NCI-H510A (cell line): ENCODE results near the gene TIMM9.
"Not testable (repeated sequence)": the region's sequence is repeated elsewhere in the genome, so short reads cannot be mapped to it uniquely, and the experiment has no call there.

Experiments
- DNase-seq: peaks from one replicate; lab custom pipeline; 2025; lab: John Stamatoyannopoulos, UW

Gene TIMM9

GRCh38 chr14:58398495-58398894 is 28.8 kb downstream of the TIMM9 start:
- DNase-seq: no peak

- DNase-seq: no peak
These were observed 30.2 kb downstream of the TIMM9 start for GRCh38 chr14:58397156-58397555.

DNA sequence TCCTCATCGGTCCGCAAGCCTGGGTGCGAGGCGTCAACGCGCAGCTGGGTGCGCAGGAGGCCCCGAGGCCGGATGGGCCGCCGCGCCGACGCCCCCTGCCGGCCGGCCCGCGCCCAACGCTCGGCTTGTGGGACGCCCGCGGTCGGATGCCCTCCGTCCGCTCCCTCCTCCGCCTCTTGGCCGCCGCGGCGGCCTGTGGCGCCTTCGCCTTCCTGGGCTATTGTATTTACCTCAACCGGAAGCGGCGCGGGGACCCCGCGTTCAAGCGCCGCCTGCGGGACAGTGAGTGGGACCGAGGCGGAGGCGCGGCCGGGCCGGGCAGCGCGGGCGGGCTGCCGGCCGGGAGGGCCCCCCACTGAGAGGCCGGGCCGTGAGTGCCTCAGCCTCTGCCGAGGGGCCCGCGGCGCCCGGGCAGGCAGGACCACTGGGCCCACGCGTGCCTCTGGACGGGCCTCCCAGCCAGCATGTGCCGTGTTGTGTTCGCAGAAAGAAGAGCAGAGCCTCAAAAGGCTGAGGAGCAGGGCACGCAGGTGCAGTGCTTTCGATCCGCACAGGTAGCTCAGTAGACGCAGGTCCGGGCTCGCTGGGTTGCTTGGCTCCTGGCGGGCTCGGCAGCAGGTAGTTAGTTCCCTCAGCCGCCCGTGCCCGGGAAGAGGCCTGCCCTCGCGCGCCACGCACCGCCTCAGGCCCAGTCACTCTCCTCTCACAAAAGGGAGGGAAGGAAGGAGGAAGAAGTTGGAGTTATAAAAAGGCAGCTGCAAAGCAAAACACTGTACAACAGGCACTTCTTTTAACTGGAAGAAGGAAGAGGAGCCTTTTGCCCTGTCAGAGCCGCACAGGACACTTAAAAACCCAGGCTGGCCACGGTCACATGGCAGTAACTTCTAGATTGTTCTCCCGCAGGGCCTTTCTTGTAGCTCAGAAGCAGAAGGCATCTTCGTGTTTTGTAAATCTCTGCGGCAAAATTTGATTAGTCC is 31.2 kb downstream of the TIMM9 start, which contains the start of gene TOMM20L:
Gene TOMM20L (plus strand): TSS at position 119 of the 977 bp plus-strand sequence. CDS start 28 bp downstream, at position 147.
- peak; percentile 57 for DNase-seq

DNA sequence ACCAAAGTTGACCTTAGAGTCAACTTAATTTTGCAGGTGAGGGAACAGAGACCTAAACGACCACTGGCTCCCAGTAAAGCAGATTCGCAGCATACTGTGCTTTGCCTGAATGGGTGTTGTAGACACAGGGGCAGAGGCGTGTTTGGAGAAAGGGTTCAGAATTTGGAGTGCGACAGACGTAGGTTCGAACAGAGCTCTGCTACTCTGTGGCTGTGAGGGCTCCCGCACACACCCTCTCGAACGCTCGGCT is 31.8 kb downstream of the TIMM9 start:
- DNase-seq: no peak

DNA sequence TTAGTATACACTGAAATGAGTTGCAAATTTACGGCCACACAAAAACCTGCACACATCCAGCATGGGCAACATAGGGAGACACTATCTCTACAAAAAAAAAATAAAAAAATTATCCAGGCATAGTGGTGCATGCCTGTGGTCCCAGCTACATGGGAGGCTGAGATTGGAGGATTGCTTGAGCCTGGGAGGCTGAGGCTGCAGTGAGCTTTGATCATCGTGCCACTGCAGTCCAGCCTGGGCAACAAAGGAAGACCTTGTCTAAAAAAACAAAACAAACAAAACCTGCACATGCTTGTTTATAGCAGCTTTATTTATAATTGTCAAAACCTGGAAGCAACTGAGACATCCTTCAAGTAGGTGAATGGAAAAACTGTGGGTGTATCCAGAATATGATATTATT is 36.5 kb downstream of the TIMM9 start:
- DNase-seq: no peak

GRCh38 chr14:58376791-58377190 is 50.5 kb downstream of the TIMM9 start:
- no peak for DNase-seq

DNA sequence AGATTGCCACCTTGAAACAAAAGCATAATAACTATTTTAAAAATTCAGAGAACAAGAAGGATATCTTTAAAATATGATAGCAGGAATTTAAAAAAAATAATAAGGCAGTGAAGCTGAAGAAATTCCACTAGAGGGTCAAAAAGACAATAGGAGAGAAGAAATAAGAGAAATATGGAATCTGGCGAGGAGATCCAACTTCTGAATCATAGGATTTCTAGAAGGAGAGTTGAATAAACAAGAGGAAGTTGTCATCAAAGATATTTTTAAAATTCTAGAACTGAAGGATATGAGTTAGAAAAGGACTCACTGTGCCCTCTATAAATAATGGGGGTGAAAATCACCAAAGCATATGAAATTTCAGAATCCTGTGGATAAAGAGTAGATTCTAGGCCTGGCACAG is 58.4 kb downstream of the TIMM9 start:
- DNase-seq: no peak

DNA sequence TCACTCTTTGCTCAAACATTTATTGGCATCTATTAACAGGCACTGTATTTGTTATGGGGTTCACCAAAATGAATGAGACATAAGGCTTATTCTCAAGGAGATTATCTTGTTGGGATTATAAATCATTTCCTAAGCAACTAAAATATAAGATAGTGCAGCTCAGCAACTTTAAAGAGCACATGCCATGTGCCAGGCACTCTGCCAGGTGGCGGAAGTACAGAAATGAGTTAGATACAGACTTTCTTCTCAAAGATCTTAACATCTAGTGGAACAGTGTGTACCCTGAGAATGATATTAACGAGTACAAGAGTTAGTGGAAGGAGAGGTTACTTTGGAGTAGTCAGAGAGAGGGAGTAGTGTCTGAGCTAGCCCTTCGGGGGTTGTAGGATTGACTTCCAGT is 60.0 kb downstream of the TIMM9 start:
- DNase-seq: no peak

DNA sequence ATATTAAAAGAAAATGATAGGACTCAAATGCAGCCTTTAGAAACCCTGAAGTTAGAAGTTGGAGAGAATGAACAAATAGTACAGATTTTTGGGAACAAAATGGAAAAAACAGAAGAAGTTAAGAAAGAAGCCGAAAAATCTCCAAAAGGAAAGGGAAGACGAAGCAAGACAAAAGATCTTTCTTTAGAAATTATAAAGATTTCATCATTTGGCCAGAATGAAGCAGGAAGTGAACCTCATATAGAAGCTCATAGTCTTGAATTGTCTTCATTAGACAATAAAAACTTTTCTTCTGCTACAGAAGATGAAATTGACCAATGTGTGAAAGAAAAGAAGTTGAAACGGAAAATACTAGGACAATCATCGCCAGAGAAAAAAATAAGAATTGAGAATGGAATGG is 63.0 kb downstream of the TIMM9 start:
- DNase-seq: no peak

- DNase-seq: no peak
These were observed 64.4 kb downstream of the TIMM9 start for GRCh38 chr14:58362798-58363412.

GRCh38 chr14:58362272-58362671 is 65.1 kb downstream of the TIMM9 start:
- DNase-seq: not testable (repeated sequence)
